Central memory CD8-positive, alpha-beta T cell (primary cell): ENCODE measurements around the gene TUBGCP2.

Experiments used
- ATAC-seq: fragments of 150-1000 bp; cut with Tn5 transposase; replicated peaks from 2 replicates; pipeline ENCODE4 v1.10.0; 2022; ENCODE audit warnings: mild to moderate bottlenecking, moderate FRiP score, moderate number of reproducible peaks; ENCODE audit not compliant: poor library complexity, severe bottlenecking; ENCODE audit errors: extremely low read depth
- DNase-seq, 2 donors: peaks; one replicate each; pipeline ENCODE4 v3.0.0; 2021; ENCODE audit warnings: low spot score in 2 of 2
- H3K27ac Mint-ChIP-seq: one replicate; pipeline ENCODE4 v1.8.0; 2022; ENCODE audit warnings: low read depth, mild to moderate bottlenecking, moderate library complexity, mixed read lengths
- H3K27me3 Mint-ChIP-seq: one replicate; pipeline ENCODE4 v1.8.0; 2022; ENCODE audit warnings: mixed read lengths
- H3K36me3 Mint-ChIP-seq: one replicate; pipeline ENCODE4 v1.8.0; 2022; ENCODE audit warnings: mild to moderate bottlenecking, moderate library complexity, mixed read lengths; ENCODE audit not compliant: insufficient read depth
- H3K4me1 Mint-ChIP-seq: one replicate; pipeline ENCODE4 v1.8.0; 2022; ENCODE audit warnings: mixed read lengths
- H3K4me3 Mint-ChIP-seq: one replicate; pipeline ENCODE4 v1.8.0; 2022; ENCODE audit warnings: mild to moderate bottlenecking, moderate library complexity, mixed read lengths
- H3K9me3 Mint-ChIP-seq: one replicate; pipeline ENCODE4 v1.8.0; 2022; ENCODE audit warnings: mixed read lengths

The TUBGCP2 gene

DNA sequence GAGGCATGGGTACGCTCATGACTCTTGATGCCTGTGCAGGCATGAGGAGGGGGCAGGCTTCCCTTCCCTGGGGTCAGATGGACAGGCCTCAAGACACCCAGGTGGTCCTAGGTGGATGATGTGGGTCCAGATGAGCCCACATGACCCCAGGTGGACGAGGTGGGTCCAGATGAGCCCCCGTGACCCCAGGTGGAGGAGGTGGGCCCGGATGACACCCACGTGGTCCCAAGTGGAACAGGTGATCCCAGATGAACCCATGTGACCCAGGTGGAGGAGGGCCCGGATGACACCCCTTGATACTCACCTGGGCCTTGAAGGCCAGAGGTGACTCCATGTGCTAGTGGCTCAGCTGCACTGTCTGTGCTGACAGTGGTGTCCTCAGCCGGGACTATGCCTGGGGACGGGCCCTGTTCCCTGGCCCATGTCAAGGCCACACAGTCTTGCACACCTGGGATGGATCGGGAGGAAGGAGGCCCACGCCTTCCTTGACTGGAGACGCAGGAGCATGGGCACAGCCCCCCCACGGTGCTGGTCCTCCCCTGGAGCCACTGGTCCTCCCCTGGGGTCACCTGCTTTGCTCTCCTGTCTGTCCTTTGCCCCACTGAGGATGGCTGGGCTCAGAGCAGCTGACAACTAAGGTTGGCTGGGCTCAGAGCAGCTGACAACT lies 41.7 kb upstream of the TUBGCP2 start:
- Mint-ChIP-seq H3K4me1 (no peaks in the 10 kb centered on the region), H3K27me3 (peaks cover 25% of the 10 kb centered on the region), H3K27ac (no peak overlapping the region), H3K9me3 (no peaks in the 10 kb centered on the region), H3K36me3 (no peaks in the 10 kb centered on the region), H3K4me3 (no peak overlapping the region)
- ATAC-seq, result no peak
- DNase-seq, result no peak

DNA sequence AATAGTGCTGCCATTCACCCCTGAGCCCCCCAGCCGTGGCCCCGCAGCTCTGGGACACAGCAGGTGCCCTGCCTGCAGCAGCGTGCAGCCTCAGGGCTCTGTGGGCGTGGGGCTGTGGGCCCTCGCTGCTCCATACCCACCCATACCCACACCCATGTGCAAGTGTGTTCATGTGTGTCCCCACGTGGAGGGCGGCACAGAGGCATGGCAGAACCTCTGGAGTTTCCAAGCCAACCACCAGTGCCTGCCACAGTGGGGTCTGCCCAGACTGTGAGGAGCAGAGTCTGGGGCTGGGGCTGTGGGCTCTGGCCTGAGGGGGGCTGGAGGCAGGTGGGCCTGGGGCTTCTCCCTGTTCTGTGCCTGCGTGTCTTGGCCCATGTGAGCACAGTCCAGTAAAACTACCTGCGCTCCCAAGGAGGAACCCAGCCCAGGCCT lies 40.9 kb upstream of the TUBGCP2 start:
- no peaks in the 10 kb centered on the region for H3K4me1 Mint-ChIP-seq
- H3K27me3 Mint-ChIP-seq, result peaks cover 34% of the 10 kb centered on the region
- no peak overlapping the region for H3K27ac Mint-ChIP-seq
- no peak for ATAC-seq
- no peaks in the 10 kb centered on the region for H3K36me3 Mint-ChIP-seq
- no peaks in the 10 kb centered on the region for H3K9me3 Mint-ChIP-seq
- DNase-seq, result no peak
- H3K4me3 Mint-ChIP-seq, result no peak overlapping the region

DNA sequence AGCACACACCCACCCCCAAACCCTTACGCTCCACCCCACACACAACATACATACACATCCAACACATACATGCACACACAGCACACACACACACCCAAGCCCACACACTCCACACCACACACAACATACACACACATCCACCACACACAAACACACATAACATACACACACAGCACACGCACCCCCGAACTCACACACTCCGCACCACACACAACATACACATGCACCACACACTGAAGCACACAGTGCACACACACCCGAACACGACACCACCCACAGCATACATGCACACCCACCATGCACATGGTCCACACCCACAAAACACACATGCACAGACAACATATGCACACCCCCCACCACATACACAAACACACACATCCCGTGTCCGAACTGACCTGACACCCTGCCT lies 40.5 kb upstream of the TUBGCP2 start:
- DNase-seq (no peak), ATAC-seq (no peak)
- no peaks in the 10 kb centered on the region for H3K9me3 Mint-ChIP-seq
- H3K36me3 Mint-ChIP-seq, result no peaks in the 10 kb centered on the region
- H3K27me3 Mint-ChIP-seq, result peaks cover 38% of the 10 kb centered on the region
- H3K27ac Mint-ChIP-seq, result no peak overlapping the region
- H3K4me3 Mint-ChIP-seq, result no peak overlapping the region
- no peaks in the 10 kb centered on the region for H3K4me1 Mint-ChIP-seq

DNA sequence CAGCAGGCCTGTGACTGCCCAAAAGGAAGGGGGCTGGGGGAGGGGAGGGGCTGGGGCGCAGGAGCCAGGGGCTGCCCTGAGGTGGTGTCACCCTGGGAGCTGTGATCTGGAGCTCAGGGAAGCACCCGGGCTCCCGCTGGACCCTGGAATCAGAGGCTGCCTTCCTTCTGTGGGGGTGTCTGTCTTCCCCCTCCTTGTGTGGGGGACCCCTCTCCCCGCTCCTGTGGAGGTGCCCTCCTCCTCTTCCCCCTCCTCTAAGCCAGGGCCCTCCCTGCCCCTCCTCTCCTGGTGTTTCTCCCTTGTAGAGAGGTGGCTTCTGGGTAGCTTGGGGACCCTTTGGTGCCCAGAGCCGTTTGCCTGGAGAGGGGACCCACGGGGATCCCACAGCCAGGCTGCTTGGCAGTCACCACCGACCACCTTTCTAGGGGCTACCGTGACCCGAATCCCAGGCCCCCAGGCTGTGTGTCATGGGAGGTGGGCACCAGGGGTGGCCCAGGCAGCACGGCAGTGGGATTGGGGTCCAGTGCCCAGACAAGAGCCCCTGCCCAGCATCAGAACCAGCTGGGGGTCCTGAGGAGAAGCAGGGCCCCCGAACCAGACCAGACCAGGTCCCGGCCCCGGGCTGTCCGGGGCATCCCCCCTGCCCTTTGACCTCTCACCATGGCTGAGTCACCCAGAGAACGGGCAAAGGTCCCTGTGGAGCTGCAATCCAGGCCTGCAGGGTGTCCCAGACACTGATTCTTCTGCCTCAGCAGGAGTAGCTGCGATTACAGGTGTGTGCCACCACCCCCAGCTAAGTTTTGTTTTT lies 39.2 kb upstream of the TUBGCP2 start:
- Mint-ChIP-seq H3K27ac (no peak overlapping the region), H3K9me3 (no peaks in the 10 kb centered on the region), H3K36me3 (peaks cover 1% of the 10 kb centered on the region), H3K4me3 (no peak overlapping the region), H3K27me3 (peaks cover 38% of the 10 kb centered on the region), H3K4me1 (no peaks in the 10 kb centered on the region)
- ATAC-seq, result no peak
- no peak for DNase-seq

DNA sequence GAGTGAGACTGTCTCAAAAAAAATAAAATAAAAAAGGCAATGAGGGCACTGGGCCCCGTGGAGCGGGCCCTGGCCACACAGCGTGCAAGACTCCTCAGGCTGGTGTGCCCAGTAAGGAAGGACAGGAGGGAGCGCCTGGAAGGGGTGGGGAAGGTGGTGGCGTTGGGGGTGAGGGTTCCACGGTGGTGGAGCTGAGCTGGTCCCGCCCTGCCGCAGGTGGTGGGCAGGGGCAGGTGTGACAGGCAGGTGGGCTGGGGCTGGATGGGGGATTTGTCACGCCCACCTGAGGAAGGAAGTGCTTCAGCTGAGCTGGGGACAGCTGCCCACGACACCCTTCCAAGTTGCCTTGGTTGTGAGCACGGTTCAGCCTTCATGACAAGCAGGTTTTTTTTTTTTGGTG lies 37.7 kb upstream of the TUBGCP2 start:
- no peak for DNase-seq
- Mint-ChIP-seq H3K9me3 (no peaks in the 10 kb centered on the region), H3K27me3 (peaks cover 46% of the 10 kb centered on the region), H3K27ac (no peak overlapping the region), H3K4me3 (no peak overlapping the region), H3K36me3 (peaks cover 1% of the 10 kb centered on the region), H3K4me1 (no peaks in the 10 kb centered on the region)
- ATAC-seq, result no peak

DNA sequence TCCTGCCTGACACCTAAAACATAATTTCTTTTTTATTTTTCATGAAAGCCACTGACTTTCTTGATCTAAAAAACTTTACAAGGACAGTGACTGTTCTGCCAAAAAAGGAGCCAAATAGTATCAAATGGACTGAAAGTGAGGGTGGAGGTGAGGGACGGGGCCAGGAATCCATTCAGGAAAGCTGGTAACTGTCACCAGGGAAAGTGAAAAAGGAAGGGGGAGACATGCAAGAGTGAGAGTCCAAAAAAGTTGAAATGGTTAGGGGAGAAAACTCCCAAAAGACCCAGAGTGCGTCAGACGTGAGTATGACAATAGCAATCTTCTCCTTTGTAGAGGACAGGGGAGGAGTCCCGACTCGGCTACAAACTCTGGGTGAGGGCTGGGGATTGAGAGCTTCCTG lies 35.6 kb upstream of the TUBGCP2 start:
- Mint-ChIP-seq H3K27ac (no peak overlapping the region), H3K4me3 (no peak overlapping the region), H3K27me3 (peaks cover 41% of the 10 kb centered on the region), H3K9me3 (no peaks in the 10 kb centered on the region), H3K36me3 (peaks cover 1% of the 10 kb centered on the region), H3K4me1 (no peaks in the 10 kb centered on the region)
- DNase-seq (no peak), ATAC-seq (no peak)

DNA sequence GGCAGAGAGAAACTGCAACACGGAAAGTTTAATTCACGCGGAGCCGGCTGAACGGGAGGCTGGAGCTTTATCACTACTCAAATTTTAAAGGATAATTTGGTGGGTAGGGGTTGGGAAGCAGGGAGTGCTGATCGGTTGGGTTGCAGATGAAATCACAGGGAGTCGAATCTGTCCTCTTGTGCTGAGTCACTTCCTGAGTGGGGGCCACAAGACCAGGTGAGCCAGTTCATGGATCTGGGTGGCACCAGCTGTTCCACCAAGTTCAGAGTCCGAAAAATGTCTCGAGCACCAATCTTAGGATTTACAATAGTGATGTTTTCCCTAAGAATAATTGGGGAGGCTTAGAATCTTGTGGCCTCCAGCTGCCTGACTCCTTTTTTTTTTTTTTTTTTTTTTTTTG lies 34.9 kb upstream of the TUBGCP2 start:
- Mint-ChIP-seq H3K4me3 (no peak overlapping the region), H3K36me3 (peaks cover 1% of the 10 kb centered on the region), H3K4me1 (no peaks in the 10 kb centered on the region), H3K27me3 (peaks cover 34% of the 10 kb centered on the region), H3K27ac (no peak overlapping the region), H3K9me3 (no peaks in the 10 kb centered on the region)
- DNase-seq (no peak), ATAC-seq (no peak)

DNA sequence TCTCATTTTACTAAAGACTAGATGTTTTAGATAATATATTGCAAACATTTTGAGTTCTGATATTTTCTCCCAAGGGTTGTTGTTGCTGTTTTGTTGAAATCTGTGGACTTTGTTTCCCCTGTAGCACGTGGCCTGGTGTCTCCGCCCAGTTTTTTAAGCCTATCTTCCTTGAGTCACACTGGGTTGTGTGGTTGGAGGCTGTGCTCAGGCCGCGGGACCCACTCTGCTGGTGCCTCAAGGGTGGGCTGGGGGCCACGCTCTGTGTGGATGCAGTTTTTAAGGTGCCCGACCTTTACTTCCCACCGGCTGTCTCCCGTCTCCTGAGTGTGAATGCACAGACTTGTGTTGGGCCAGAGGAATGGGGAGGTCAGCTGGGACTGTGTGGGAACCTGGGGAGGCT lies 34.3 kb upstream of the TUBGCP2 start:
- ATAC-seq (no peak), DNase-seq (no peak)
- no peak overlapping the region for H3K27ac Mint-ChIP-seq
- no peaks in the 10 kb centered on the region for H3K9me3 Mint-ChIP-seq
- no peaks in the 10 kb centered on the region for H3K4me1 Mint-ChIP-seq
- H3K36me3 Mint-ChIP-seq, result peaks cover 1% of the 10 kb centered on the region
- peaks cover 34% of the 10 kb centered on the region for H3K27me3 Mint-ChIP-seq
- no peak overlapping the region for H3K4me3 Mint-ChIP-seq

DNA sequence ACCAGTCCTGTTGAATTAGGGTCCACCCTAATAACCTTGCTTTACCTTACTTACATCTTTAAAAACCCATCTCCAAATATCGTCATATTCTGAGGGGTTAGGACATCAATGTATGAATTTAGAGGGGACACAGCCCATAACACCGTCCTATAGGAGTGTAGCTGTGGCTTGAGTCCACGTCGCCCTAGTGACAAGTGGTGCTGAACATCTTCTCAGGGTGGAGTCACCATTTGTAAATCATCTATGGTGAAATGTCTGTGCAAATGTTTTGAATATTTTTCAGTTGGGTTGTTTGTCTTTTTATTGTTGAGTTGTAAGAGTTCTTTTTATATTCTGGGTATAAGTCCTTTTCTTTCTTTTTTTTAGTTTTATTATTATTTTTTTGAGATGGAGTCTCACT lies 33.3 kb upstream of the TUBGCP2 start:
- ATAC-seq, result no peak
- no peak for DNase-seq
- Mint-ChIP-seq H3K27me3 (peaks cover 34% of the 10 kb centered on the region), H3K27ac (no peak overlapping the region), H3K4me3 (no peak overlapping the region), H3K9me3 (no peaks in the 10 kb centered on the region), H3K4me1 (no peaks in the 10 kb centered on the region), H3K36me3 (peaks cover 1% of the 10 kb centered on the region)

DNA sequence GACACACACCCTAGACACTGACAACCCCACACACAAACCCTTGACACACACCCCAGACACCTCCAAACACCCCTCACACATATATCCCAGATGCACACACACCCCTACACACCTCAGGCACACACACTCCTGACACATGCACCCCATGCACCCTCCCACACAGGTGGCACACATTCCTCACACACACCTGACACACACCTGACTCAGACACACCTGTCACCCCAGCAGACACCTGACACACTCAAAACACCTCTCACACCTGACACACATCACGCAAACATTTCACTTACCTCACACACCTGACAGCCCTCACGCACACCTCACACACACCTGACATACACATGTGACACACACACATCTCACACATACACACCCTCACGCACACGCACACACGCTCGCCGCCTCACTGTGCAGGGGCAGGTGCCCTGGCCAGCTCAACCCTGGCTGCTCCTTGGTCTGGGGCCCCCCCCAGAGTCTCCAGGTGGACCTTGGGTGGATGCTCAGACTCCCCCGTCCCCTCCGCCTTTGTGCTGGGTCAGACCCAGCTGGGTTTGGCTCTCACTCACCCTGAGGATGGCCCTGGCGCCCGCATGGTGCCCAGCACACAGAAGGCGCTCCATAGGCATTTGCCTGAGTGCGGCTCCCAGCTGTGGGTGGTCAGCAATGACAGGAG lies 31.2 kb upstream of the TUBGCP2 start:
- H3K4me1 Mint-ChIP-seq, result peaks cover under 1% of the 10 kb centered on the region
- no peak overlapping the region for H3K27ac Mint-ChIP-seq
- no peak for DNase-seq
- peaks cover 15% of the 10 kb centered on the region for H3K27me3 Mint-ChIP-seq
- no peak overlapping the region for H3K4me3 Mint-ChIP-seq
- ATAC-seq, result no peak
- H3K9me3 Mint-ChIP-seq, result no peaks in the 10 kb centered on the region
- H3K36me3 Mint-ChIP-seq, result peaks cover 11% of the 10 kb centered on the region

DNA sequence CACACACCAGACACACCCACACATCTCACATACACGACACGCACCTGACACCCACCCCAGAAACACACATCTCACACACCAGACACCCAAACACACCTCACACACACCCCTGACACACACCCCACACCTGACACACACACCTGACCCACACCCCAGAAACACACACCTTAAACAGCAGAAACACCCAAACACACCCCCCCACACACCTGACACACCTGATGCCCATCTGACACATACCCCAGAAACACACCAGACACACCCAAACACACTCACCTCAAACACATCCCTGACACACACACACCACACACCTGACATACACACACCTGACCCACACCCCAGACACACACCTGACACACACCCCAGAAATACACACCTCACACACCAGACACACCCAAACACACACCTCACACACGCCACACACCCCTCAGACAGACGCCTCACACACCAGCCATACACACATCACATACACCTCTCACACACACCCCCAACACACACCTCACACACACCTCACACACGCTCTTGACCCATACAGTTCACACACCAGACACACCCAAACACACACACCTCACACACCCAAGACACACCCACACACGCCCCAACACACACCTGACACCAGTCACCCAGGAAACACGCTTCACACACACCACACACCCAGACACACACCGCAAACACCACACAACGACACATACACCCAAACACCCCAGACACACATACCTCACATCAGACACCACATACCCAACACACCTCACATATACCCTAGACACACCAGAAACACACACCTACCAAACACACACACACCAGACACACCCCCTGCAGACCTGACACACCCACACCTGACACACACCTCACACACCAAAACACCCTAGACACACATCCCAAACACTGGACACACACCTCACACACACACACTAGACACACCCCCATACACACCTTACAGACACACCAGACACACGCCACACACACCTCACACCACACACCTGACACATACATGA lies 29.7 kb upstream of the TUBGCP2 start:
- no peak overlapping the region for H3K27ac Mint-ChIP-seq
- H3K27me3 Mint-ChIP-seq, result peaks cover 8% of the 10 kb centered on the region
- peaks cover 13% of the 10 kb centered on the region for H3K36me3 Mint-ChIP-seq
- H3K4me1 Mint-ChIP-seq, result peaks cover 4% of the 10 kb centered on the region
- H3K9me3 Mint-ChIP-seq, result no peaks in the 10 kb centered on the region
- H3K4me3 Mint-ChIP-seq, result no peak overlapping the region
- DNase-seq (no peak), ATAC-seq (no peak)

DNA sequence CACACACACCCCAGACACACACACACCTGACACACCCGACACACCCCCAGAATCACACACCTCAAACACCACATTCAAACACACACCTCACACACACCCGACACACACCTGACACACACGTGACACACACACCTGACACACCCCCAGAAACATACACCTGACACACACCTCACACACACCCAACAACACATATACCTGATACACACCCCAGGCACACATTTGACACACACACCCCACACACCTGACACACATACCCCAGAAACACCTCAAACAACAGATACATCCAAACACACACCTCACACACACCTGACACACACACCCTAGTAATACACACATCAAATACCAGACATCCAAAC lies 28.7 kb upstream of the TUBGCP2 start:
- H3K4me3 Mint-ChIP-seq, result no peak overlapping the region
- H3K27ac Mint-ChIP-seq, result no peak overlapping the region
- no peak for ATAC-seq
- H3K4me1 Mint-ChIP-seq, result peaks cover 4% of the 10 kb centered on the region
- peaks cover 12% of the 10 kb centered on the region for H3K36me3 Mint-ChIP-seq
- DNase-seq, result no peak
- H3K27me3 Mint-ChIP-seq, result peaks cover 8% of the 10 kb centered on the region
- H3K9me3 Mint-ChIP-seq, result no peaks in the 10 kb centered on the region
